ENCODE measurements around the gene TAS1R1.
"Not testable (repeated sequence)": the region's sequence is repeated elsewhere in the genome, so short reads cannot be mapped to it uniquely, and the experiment has no call there.

Gene TAS1R1

GRCh38 chr1:6554031-6554906, 838 bp upstream of the TAS1R1 start, which contains the start of gene NOL9:
Gene NOL9, minus strand, starts transcription at chr1:6554513. Its CDS starts 11 bp downstream, at chr1:6554502.
- Histone ChIP-seq H3K4me2 (ENCODE audit: insufficient read depth, low read length) (peak within 1 kb of the TSS; percentile 83), H2AFZ (ENCODE audit: low read depth, low read length) (peak within 1 kb of the TSS; percentile 96), H3K4me1 (ENCODE audit: insufficient read depth, low read length) (peaks cover 25% of the 10 kb centered on the region), H3K9ac (ENCODE audit: low read depth, low read length) (peak within 1 kb of the TSS; percentile 98), H3K27me3 (ENCODE audit: insufficient read depth, low read length, poor library complexity) (no peaks in the 10 kb centered on the region), H3K36me3 (ENCODE audit: insufficient read depth, low read length) (peaks cover 22% of the 10 kb centered on the region), H3K79me2 (ENCODE audit: insufficient read depth, low read length) (peaks cover 36% of the 10 kb centered on the region), H3K9me3 (ENCODE audit: insufficient read depth, low read length, severe bottlenecking) (no peaks in the 10 kb centered on the region), H3K27ac (ENCODE audit: low read length) (peak within 1 kb of the TSS; percentile 88), H4K20me1 (ENCODE audit: insufficient read depth, low read length) (peaks cover 20% of the 10 kb centered on the region; the same call in 1 of the 2 replicates), H3K4me3 (ENCODE audit: low read depth in 1 of 2, low read length in 2 of 2) (peak within 1 kb of the TSS; percentile 98 to 100)
- no peak for TF ChIP-seq EZH2 (IDR thresholded peaks at IDR 0.05; ENCODE audit: borderline replicate concordance, low read depth, low read length, severe bottlenecking)
- peak; percentile 92 for TF ChIP-seq CTCF (IDR thresholded peaks at IDR 0.05; ENCODE audit: borderline replicate concordance, extremely low read depth, low read length, poor library complexity, severe bottlenecking)
- ATAC-seq (ENCODE audit: insufficient read depth, low read depth) (peak; percentile 96), DNase-seq (peak; percentile 95)

- Histone ChIP-seq H3K4me2 (ENCODE audit: insufficient read depth, low read length) (no peak overlapping the region), H4K20me1 (ENCODE audit: insufficient read depth, low read length) (peaks cover 12% of the 10 kb centered on the region; the same call in 1 of the 2 replicates)
- no peak for ATAC-seq (ENCODE audit: insufficient read depth, low read depth)
Observed at GRCh38 chr1:6557597-6557996, 2.5 kb downstream of the TAS1R1 start.

GRCh38 chr1:6559161-6559560, 4.1 kb downstream of the TAS1R1 start:
- H3K9me3 ChIP-seq (ENCODE audit: insufficient read depth, low read length, severe bottlenecking); H3K4me2 ChIP-seq (ENCODE audit: insufficient read depth, low read length); H3K36me3 ChIP-seq (ENCODE audit: insufficient read depth, low read length); H3K27me3 ChIP-seq (ENCODE audit: insufficient read depth, low read length, poor library complexity); ATAC-seq (ENCODE audit: insufficient read depth, low read depth); H3K9ac ChIP-seq (ENCODE audit: low read depth, low read length); H2AFZ ChIP-seq (ENCODE audit: low read depth, low read length); DNase-seq; H3K27ac ChIP-seq (ENCODE audit: low read length); H3K4me3 ChIP-seq (ENCODE audit: low read depth in 1 of 2, low read length in 2 of 2); H3K79me2 ChIP-seq (ENCODE audit: insufficient read depth, low read length); H4K20me1 ChIP-seq (ENCODE audit: insufficient read depth, low read length): not testable (repeated sequence)
- peaks cover 14% of the 10 kb centered on the region for H3K4me1 ChIP-seq (ENCODE audit: insufficient read depth, low read length)

More at GRCh38 chr1:6557597-6557996, 2.5 kb downstream of the TAS1R1 start:
- Histone ChIP-seq H2AFZ (ENCODE audit: low read depth, low read length) (no peak overlapping the region), H3K27ac (ENCODE audit: low read length) (no peak overlapping the region), H3K4me1 (ENCODE audit: insufficient read depth, low read length) (peaks cover 24% of the 10 kb centered on the region), H3K4me3 (ENCODE audit: low read depth in 1 of 2, low read length in 2 of 2) (no peak overlapping the region), H3K27me3 (ENCODE audit: insufficient read depth, low read length, poor library complexity) (no peaks in the 10 kb centered on the region), H3K36me3 (ENCODE audit: insufficient read depth, low read length) (no peaks in the 10 kb centered on the region; the same call in 1 of the 2 replicates), H3K9ac (ENCODE audit: low read depth, low read length) (no peak overlapping the region), H3K9me3 (ENCODE audit: insufficient read depth, low read length, severe bottlenecking) (no peaks in the 10 kb centered on the region), H3K79me2 (ENCODE audit: insufficient read depth, low read length) (peaks cover 17% of the 10 kb centered on the region)
- no peak for DNase-seq
- TF ChIP-seq CTCF (IDR thresholded peaks at IDR 0.05; ENCODE audit: borderline replicate concordance, extremely low read depth, low read length, poor library complexity, severe bottlenecking) (no peak), EZH2 (IDR thresholded peaks at IDR 0.05; ENCODE audit: borderline replicate concordance, low read depth, low read length, severe bottlenecking) (no peak)

GRCh38 chr1:6560267-6560666, 5.2 kb downstream of the TAS1R1 start:
- DNase-seq (peak; percentile 52), ATAC-seq (ENCODE audit: insufficient read depth, low read depth) (peak; percentile 56)
- no peaks in the 10 kb centered on the region for H3K9me3 ChIP-seq (ENCODE audit: insufficient read depth, low read length, severe bottlenecking)
- H3K4me1 ChIP-seq (ENCODE audit: insufficient read depth, low read length) = peaks cover 6% of the 10 kb centered on the region
- no peaks in the 10 kb centered on the region for H3K79me2 ChIP-seq (ENCODE audit: insufficient read depth, low read length)
- H3K36me3 ChIP-seq (ENCODE audit: insufficient read depth, low read length) = no peaks in the 10 kb centered on the region
- H4K20me1 ChIP-seq (ENCODE audit: insufficient read depth, low read length) = no peaks in the 10 kb centered on the region
- TF ChIP-seq CTCF (IDR thresholded peaks at IDR 0.05; ENCODE audit: borderline replicate concordance, extremely low read depth, low read length, poor library complexity, severe bottlenecking) = no peak
- no peak for TF ChIP-seq EZH2 (IDR thresholded peaks at IDR 0.05; ENCODE audit: borderline replicate concordance, low read depth, low read length, severe bottlenecking)
- H3K9ac ChIP-seq (ENCODE audit: low read depth, low read length) = no peak overlapping the region
- no peak overlapping the region for H3K4me2 ChIP-seq (ENCODE audit: insufficient read depth, low read length)
- no peak overlapping the region for H2AFZ ChIP-seq (ENCODE audit: low read depth, low read length)
- no peak overlapping the region for H3K27ac ChIP-seq (ENCODE audit: low read length)
- H3K27me3 ChIP-seq (ENCODE audit: insufficient read depth, low read length, poor library complexity) = no peaks in the 10 kb centered on the region
- no peak overlapping the region for H3K4me3 ChIP-seq (ENCODE audit: low read depth in 1 of 2, low read length in 2 of 2)

Measured in DND-41 (cell line).